ENCODE measurements around the gene ACE.

ACE gene

DNA sequence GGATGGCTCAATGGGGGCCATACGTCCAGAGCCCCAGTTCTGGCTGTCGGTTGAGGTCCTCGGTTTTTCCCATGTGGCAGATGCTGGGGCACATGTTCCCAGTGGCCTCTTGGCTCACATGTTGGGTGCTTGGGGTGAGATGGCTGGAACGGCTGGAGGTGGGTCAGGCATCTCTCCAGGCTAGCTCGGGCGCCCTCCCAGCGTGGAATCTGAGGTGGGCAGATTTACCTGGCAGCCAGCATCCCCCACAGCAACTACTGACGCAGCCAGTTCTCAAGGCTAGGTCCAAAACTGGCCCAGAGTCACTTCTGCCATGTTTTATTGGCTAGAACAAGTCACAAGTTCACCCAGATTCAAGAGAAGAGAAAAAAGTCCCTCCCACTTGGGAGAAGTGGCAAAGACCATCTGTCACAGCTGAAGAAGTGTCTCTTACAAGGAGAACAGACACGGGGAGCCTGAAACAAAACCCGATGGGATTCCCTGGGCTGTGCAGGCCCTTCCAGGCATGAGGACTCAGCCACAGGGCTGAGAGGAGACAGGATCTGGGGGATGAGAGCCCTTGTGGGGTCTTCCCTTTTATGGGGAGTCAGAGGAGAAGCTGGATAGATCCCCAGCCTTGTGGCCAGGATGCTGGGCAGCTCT is 15.2 kb downstream of the ACE start:
- no peak overlapping the region for H3K27ac ChIP-seq
- ChIA-PET CTCF (no interaction called here), POLR2A (ENCODE audit: low non-redundant PET) (no interaction called here)
- TF ChIP-seq, protein P1, sequence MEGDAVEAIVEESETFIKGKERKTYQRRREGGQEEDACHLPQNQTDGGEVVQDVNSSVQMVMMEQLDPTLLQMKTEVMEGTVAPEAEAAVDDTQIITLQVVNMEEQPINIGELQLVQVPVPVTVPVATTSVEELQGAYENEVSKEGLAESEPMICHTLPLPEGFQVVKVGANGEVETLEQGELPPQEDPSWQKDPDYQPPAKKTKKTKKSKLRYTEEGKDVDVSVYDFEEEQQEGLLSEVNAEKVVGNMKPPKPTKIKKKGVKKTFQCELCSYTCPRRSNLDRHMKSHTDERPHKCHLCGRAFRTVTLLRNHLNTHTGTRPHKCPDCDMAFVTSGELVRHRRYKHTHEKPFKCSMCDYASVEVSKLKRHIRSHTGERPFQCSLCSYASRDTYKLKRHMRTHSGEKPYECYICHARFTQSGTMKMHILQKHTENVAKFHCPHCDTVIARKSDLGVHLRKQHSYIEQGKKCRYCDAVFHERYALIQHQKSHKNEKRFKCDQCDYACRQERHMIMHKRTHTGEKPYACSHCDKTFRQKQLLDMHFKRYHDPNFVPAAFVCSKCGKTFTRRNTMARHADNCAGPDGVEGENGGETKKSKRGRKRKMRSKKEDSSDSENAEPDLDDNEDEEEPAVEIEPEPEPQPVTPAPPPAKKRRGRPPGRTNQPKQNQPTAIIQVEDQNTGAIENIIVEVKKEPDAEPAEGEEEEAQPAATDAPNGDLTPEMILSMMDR (conservative IDR thresholded peaks at IDR 0.05; ENCODE audit: low read depth): no peak
- no peak for DNase-seq (ENCODE audit: low spot score)

DNA sequence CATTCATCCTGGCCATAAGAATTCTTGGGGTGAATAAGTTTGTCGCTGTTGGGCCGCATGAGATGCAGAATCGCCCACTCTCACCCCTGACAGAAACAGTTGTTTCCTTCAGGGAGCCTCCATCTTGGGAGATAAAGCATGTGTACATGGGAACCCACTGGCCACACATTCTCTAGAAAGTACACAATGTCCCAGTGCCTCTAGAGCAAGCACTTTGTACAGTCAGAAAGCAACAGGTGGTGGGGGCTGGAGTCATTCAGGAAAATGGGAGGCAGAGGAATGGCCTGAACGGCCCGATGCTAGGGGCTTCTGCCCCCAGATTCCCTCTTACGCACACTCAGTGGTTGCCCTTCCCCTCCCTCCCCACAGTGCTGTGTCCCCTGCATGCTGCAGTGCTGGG is 16.1 kb downstream of the ACE start:
- POLR2A ChIA-PET (ENCODE audit: low non-redundant PET): no interaction called here
- DNase-seq (ENCODE audit: low spot score): no peak
- CTCF ChIA-PET: no interaction called here
- H3K27ac ChIP-seq: no peak overlapping the region
- TF ChIP-seq, protein P1 (conservative IDR thresholded peaks at IDR 0.05; ENCODE audit: low read depth): no peak

- POLR2A ChIA-PET (ENCODE audit: low non-redundant PET): no interaction called here
- DNase-seq (ENCODE audit: low spot score): no peak
- H3K27ac ChIP-seq: no peak overlapping the region
- TF ChIP-seq, protein P1 (conservative IDR thresholded peaks at IDR 0.05; ENCODE audit: low read depth): no peak
- CTCF ChIA-PET: interaction anchor here (0.6 kb wide), 1 partner anchor 341 kb away, joined by 3 read pairs; no protein-coding TSS in a partner anchor
Measured at GRCh38 chr17:63493411-63493810, 16.6 kb downstream of the ACE start.

DNA sequence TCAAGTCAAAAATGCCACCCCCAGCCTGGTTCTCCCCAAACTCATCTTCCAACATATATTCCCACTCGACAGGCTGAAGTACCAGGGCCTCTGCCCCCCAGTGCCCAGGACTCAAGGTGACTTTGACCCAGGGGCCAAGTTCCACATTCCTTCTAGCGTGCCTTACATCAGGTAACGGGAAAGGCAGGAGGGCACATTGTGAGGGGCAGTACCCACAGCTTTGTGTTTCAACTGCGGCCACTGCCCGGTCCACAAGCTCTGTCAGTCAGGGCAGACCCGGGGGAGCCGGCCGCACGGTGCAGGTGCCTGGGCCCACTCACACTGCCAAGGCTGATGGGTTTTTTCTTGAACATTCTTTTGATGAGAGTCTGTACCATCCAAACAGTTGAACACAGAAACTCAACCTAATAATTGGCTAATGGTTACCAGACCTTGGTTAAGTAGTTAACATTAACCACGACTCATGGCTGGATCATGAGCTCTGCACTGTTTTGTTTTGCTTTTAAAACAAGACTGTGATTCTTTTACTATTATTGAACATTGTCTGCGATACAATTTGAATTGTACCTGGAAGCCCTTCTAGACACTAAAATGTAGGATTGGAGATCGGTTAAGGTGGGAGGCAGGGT is 17.6 kb downstream of the ACE start:
- CTCF ChIA-PET: no interaction called here
- no peak overlapping the region for H3K27ac ChIP-seq
- DNase-seq (ENCODE audit: low spot score): no peak
- POLR2A ChIA-PET (ENCODE audit: low non-redundant PET): no interaction called here
- TF ChIP-seq, protein P1 (conservative IDR thresholded peaks at IDR 0.05; ENCODE audit: low read depth): no peak

GRCh38 chr17:63495491-63495890 is 18.6 kb downstream of the ACE start:
- CTCF ChIA-PET: interaction anchor here (0.9 kb wide), 1 partner anchor 70 kb away, joined by 4 read pairs; no protein-coding TSS in a partner anchor
- POLR2A ChIA-PET (ENCODE audit: low non-redundant PET): no interaction called here
- no peak overlapping the region for H3K27ac ChIP-seq
- no peak for DNase-seq (ENCODE audit: low spot score)
- TF ChIP-seq, protein P1 (conservative IDR thresholded peaks at IDR 0.05; ENCODE audit: low read depth): no peak

DNA sequence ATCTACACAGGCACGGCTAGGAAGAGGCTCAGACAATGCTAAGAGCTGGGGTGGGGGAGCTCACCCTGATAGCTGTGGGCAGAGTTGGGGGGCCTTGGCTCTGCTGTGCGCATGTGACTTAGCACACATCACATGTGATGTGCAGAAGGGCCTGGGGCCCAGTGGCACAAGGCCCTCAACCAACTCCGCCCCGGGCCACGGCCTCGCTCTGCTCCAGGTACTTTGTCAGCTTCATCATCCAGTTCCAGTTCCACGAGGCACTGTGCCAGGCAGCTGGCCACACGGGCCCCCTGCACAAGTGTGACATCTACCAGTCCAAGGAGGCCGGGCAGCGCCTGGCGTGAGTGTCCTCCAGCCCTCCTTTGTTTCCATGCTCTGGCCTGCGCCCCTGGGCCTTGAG is 19.3 kb downstream of the ACE start:
- no peak overlapping the region for H3K27ac ChIP-seq
- no peak for DNase-seq (ENCODE audit: low spot score)
- ChIA-PET CTCF (interaction anchor here (0.9 to 1.0 kb wide), 2 partner anchors 51 to 71 kb away, joined by 4 read pairs; no protein-coding TSS in a partner anchor), POLR2A (ENCODE audit: low non-redundant PET) (no interaction called here)
- TF ChIP-seq, protein P1 (conservative IDR thresholded peaks at IDR 0.05; ENCODE audit: low read depth): no peak
